K562 (cell line): ENCODE data around the gene NES. TPM values are rescaled to one million over a fixed set of nuclear protein-coding genes. Genes with fewer than 3 reads are reported as not detected.

Experiments
- ATAC-seq: fragments of 200-7000 bp; cut with Tn5 transposase; 3 replicates; pipeline ENCODE4 v1.9.1; 2020; ENCODE audit warnings: moderate library complexity
- BruUV-seq: library from RNA; stranded (reverse); fragments of 400-500 nt; replicated peaks from 2 replicates; lab custom pipeline; 2021; lab: Mats Ljungman, UMichigan
- CTCF ChIA-PET: fragments of 300-600 bp; formaldehyde crosslinking; extraction: SDS; loops from one replicate; lab custom pipeline; 2021; ENCODE audit warnings: low intra/inter-chr PET ratio; lab: Yijun Ruan, JAX
- POLR2A ChIA-PET: fragments of 300-600, 350-650 bp; sonication (Branson Sonifier 250); formaldehyde crosslinking; extraction: SDS; loops from one replicate; lab custom pipeline; 2021; ENCODE audit warnings: antibody characterized with exemption, inconsistent platforms; lab: Yijun Ruan, JAX
- DNase-seq, 4 experiments: peaks; one replicate each; pipeline versions ENCODE4 v3.0.0 to v3.0.0-alpha.2; 2011 to 2018; ENCODE audit warnings: low spot score in 3 of 4, mixed read lengths in 3 of 4; ENCODE audit errors: extremely low read depth in 1 of 4
- FAIRE-seq: peaks from 2 replicates; lab custom pipeline; 2011; peaks lifted over from hg19 to GRCh38; lab: Jason Lieb, UNC
- H2AFZ ChIP-seq: 2 replicates; pipeline ENCODE4 v1.6.0; 2011; ENCODE audit warnings: low read depth, low read length, control low read depth, inconsistent platforms
- H3K27ac ChIP-seq: fragments of 200-600 bp; 3 replicates; pipeline ENCODE4 v1.8.0; 2011; ENCODE audit warnings: low read depth, mild to moderate bottlenecking, control low read depth, inconsistent platforms, low read length, moderate library complexity, mixed read lengths; ENCODE audit errors: extremely low read depth
- H3K27me3 ChIP-seq, 2 experiments: fragments of 300-600 bp in 1 of 2; 2 replicates in 1 of 2; 3 replicates in 1 of 2; pipeline versions ENCODE4 v1.6.0 to v1.8.0; 2011; ENCODE audit warnings: inconsistent platforms in 2 of 2, low read length in 2 of 2, mild to moderate bottlenecking in 1 of 2, mixed read lengths in 1 of 2, moderate library complexity in 1 of 2; ENCODE audit not compliant: control insufficient read depth in 2 of 2, insufficient read depth in 2 of 2
- H3K36me3 ChIP-seq: fragments of 300-600 bp; 3 replicates; pipeline ENCODE4 v1.8.0; 2011; ENCODE audit warnings: mild to moderate bottlenecking, low read length, inconsistent platforms; ENCODE audit not compliant: control insufficient read depth, insufficient read depth
- H3K4me1 ChIP-seq, 2 experiments: fragments of 200-600 bp in 1 of 2; replicated peaks in 1 of 2; 2 replicates in 1 of 2; 3 replicates in 1 of 2; pipeline versions ENCODE4 v1.5.1 to v1.8.0; 2011; ENCODE audit warnings: inconsistent platforms in 2 of 2, low read length in 2 of 2, mild to moderate bottlenecking in 1 of 2, mixed read lengths in 1 of 2, moderate library complexity in 1 of 2; ENCODE audit not compliant: control insufficient read depth in 2 of 2, insufficient read depth in 2 of 2
- H3K4me2 ChIP-seq: 2 replicates; pipeline ENCODE4 v1.6.1; 2011; ENCODE audit warnings: low read length, control low read depth, inconsistent platforms, mixed read lengths; ENCODE audit not compliant: insufficient read depth
- H3K4me3 ChIP-seq: fragments of 200-600 bp; sonication (generic), shearing (Covaris generic); 2 replicates; pipeline ENCODE4 v1.5.1; 2016; ENCODE audit warnings: control low read depth, inconsistent platforms
- H3K79me2 ChIP-seq: fragments of 200-600 bp; 3 replicates; pipeline ENCODE4 v1.8.0; 2011; ENCODE audit warnings: low read length, inconsistent platforms; ENCODE audit not compliant: control insufficient read depth, insufficient read depth
- H3K9ac ChIP-seq, 2 experiments: 2 replicates each; pipeline versions ENCODE4 v1.6.0 to v1.6.1; 2011; ENCODE audit warnings: low read depth in 2 of 2, low read length in 2 of 2, control low read depth in 1 of 2, inconsistent platforms in 1 of 2, mild to moderate bottlenecking in 1 of 2, mixed read lengths in 1 of 2; ENCODE audit not compliant: insufficient read depth in 1 of 2
- H3K9me1 ChIP-seq: one replicate; pipeline ENCODE4 v1.6.0; 2011; ENCODE audit warnings: inconsistent platforms, mild to moderate bottlenecking, low read length, moderate library complexity; ENCODE audit not compliant: control insufficient read depth, insufficient read depth
- H3K9me3 ChIP-seq: replicated peaks from 2 replicates; pipeline ENCODE4 v1.5.1; 2011; ENCODE audit warnings: low read depth, low read length, inconsistent platforms; ENCODE audit not compliant: control insufficient read depth, insufficient read depth
- H4K20me1 ChIP-seq: replicated peaks from 2 replicates; pipeline ENCODE4 v1.6.1; 2011; ENCODE audit warnings: low read length, inconsistent platforms, mixed read lengths; ENCODE audit not compliant: control insufficient read depth, insufficient read depth
- CBFA2T3 ChIP-seq: fragments of 450-650 bp; IDR thresholded peaks from 2 replicates; pipeline ENCODE4 v1.6.1; 2017
- FOS ChIP-seq: IDR thresholded peaks from 3 replicates; pipeline ENCODE4 v1.6.1; 2011; ENCODE audit not compliant: insufficient read length; ENCODE audit errors: extremely low read depth
- GATAD2B ChIP-seq: fragments of 450-650 bp; IDR thresholded peaks from 2 replicates; pipeline ENCODE4 v1.6.1; 2017; ENCODE audit warnings: mild to moderate bottlenecking, borderline replicate concordance
- PHF20 ChIP-seq: fragments of 450-650 bp; IDR thresholded peaks from 2 replicates; pipeline ENCODE4 v1.6.1; 2018; ENCODE audit not compliant: partially characterized antibody
- TSHZ1 ChIP-seq: fragments of 250-450 bp; sonication (Bioruptor Pico); IDR thresholded peaks from 2 replicates; pipeline ENCODE4 v1.4.0; 2020; ENCODE audit warnings: mild to moderate bottlenecking, moderate library complexity
- ZBTB7A ChIP-seq: IDR thresholded peaks from 2 replicates; pipeline ENCODE4 v1.6.1; 2011; ENCODE audit warnings: low read depth, mild to moderate bottlenecking, low read length, moderate library complexity, borderline replicate concordance; ENCODE audit not compliant: control insufficient read depth
- ZFP1 ChIP-seq: fragments of 450-650 bp; formaldehyde crosslinking; IDR thresholded peaks from 2 replicates; pipeline ENCODE4 v1.4.0; 2020; ENCODE audit warnings: mild to moderate bottlenecking, mixed read lengths
- ZNF224 ChIP-seq: sonication (generic); formaldehyde crosslinking; IDR thresholded peaks from 2 replicates; pipeline ENCODE4 v1.8.0; 2022; ENCODE audit warnings: mild to moderate bottlenecking, missing genetic modification reagents
- ZNF316 ChIP-seq: fragments of 450-650 bp; IDR thresholded peaks from 2 replicates; pipeline ENCODE4 v1.6.1; 2016
- WGBS: fragments of 100-300 bp; shearing (Covaris generic); methylation state at CpG from one replicate; pipeline ENCODE4 v1.1.6; 2016; ENCODE audit warnings: low coverage, mixed read lengths; ENCODE audit not compliant: insufficient coverage; ENCODE audit errors: missing lambda C conversion rate; 5-methylcytosine and 5-hydroxymethylcytosine counted together
- in situ Hi-C: fragments of 300-500 bp; cut with MboI; formaldehyde crosslinking; loops from 4 replicates; pipeline ENCODE4 v1.15.0; 2018; ENCODE audit warnings: inconsistent platforms, mixed read lengths
- intact Hi-C: fragments of 100-400 bp; cut with micrococcal nuclease; formaldehyde crosslinking; loops from 2 replicates; pipeline ENCODE4 v1.14.2; 2022
- polyA plus RNA-seq, 8 experiments: library from polyadenylated mRNA; depleted of rRNA in 4 of 8; stranded (reverse) in 5 of 8; unstranded in 3 of 8; fragments of >200 nt; fragmentation: Nextera tagmentation in 2 of 8; fragmentation: Illumina TruSeq in 1 of 8; extraction: Ambion mirVana in 2 of 8; extraction: Trizol in 1 of 8; gene quantifications; 2 replicates each; pipeline versions ENCODE4 v1.2.1 to v1.2.3, GENCODE V29; 2011 to 2014; ENCODE audit warnings: inconsistent platforms in 1 of 8, missing spikeins in 1 of 8
- total RNA-seq, 7 experiments: library from RNA; depleted of rRNA in 6 of 7; stranded (reverse); fragments of >200 nt in 6 of 7; fragmentation: Illumina TruSeq in 2 of 7; extraction: Trizol in 2 of 7; gene quantifications; 2 replicates each; pipeline versions ENCODE4 v1.2.1 to v1.2.3, GENCODE V29; 2011 to 2021; ENCODE audit warnings: low replicate concordance in 1 of 7
- TF ChIP-seq, protein P1 (sequence below): fragments of 200-800 bp; sonication (Bioruptor generic); IDR thresholded peaks from 2 replicates; pipeline ENCODE4 v1.6.1; 2017; ENCODE audit warnings: missing genetic modification characterization, missing compliant biosample characterization
- TF ChIP-seq, protein P2 (sequence below): sonication (generic); formaldehyde crosslinking; IDR thresholded peaks from 2 replicates; pipeline ENCODE4 v1.4.0; 2020; ENCODE audit warnings: mild to moderate bottlenecking, missing genetic modification reagents

NES gene
- total and polyA plus RNA-seq, 9 of the 15 experiments (the other 6 are each of a cell fraction or from before 2014, with no cell fraction given), result 0.10 to 8.6 (median 4.2) TPM

DNA sequence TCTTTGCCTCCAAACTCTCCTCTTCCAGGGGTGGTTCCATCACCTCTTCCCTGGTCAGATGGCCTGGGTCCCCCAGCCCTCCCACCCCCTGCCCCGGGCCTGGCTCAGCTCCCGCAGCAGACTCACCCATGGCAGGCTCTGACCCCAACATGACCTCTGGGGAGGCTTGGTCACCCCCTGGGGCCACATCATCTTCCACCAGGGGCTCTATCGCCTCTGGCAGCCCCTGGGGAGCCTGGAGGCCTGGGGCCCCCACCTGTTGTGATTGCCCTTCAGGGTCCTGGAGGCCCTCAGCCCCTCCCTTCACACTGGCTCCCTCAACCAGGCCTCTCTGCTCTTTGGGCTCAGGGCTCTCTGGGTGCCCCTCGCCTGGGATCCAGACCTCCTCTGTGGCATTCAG is 6.4 kb downstream of the NES start:
- H3K36me3 ChIP-seq, result no peaks in the 10 kb centered on the region
- no peak for FAIRE-seq
- no peak for TF ChIP-seq ZFP1 (CRISPR knock-in tag)
- TF ChIP-seq FOS, result no peak
- TF ChIP-seq ZBTB7A, result peak; percentile 48; the same call in 1 of the 2 replicates
- TF ChIP-seq, protein P1, sequence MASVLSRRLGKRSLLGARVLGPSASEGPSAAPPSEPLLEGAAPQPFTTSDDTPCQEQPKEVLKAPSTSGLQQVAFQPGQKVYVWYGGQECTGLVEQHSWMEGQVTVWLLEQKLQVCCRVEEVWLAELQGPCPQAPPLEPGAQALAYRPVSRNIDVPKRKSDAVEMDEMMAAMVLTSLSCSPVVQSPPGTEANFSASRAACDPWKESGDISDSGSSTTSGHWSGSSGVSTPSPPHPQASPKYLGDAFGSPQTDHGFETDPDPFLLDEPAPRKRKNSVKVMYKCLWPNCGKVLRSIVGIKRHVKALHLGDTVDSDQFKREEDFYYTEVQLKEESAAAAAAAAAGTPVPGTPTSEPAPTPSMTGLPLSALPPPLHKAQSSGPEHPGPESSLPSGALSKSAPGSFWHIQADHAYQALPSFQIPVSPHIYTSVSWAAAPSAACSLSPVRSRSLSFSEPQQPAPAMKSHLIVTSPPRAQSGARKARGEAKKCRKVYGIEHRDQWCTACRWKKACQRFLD (CRISPR knock-in tag), result no peak
- no peak for TF ChIP-seq TSHZ1
- no peak for TF ChIP-seq GATAD2B
- TF ChIP-seq, protein P2, sequence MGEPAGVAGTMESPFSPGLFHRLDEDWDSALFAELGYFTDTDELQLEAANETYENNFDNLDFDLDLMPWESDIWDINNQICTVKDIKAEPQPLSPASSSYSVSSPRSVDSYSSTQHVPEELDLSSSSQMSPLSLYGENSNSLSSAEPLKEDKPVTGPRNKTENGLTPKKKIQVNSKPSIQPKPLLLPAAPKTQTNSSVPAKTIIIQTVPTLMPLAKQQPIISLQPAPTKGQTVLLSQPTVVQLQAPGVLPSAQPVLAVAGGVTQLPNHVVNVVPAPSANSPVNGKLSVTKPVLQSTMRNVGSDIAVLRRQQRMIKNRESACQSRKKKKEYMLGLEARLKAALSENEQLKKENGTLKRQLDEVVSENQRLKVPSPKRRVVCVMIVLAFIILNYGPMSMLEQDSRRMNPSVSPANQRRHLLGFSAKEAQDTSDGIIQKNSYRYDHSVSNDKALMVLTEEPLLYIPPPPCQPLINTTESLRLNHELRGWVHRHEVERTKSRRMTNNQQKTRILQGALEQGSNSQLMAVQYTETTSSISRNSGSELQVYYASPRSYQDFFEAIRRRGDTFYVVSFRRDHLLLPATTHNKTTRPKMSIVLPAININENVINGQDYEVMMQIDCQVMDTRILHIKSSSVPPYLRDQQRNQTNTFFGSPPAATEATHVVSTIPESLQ (CRISPR knock-in tag), result no peak
- TF ChIP-seq PHF20, result no peak
- peak; percentile 40; the same call in 1 of the 2 replicates for TF ChIP-seq CBFA2T3
- no peak for TF ChIP-seq ZNF224 (CRISPR knock-in tag)
- no peak for TF ChIP-seq ZNF316
- TF ChIP-seq, all 486 proteins: peak for 2
- Histone ChIP-seq H3K4me1 (peaks cover 13 to 73% of the 10 kb centered on the region in 2 experiments; a peak in 4 of 5 replicates), H2AFZ (no peak overlapping the region), H4K20me1 (no peaks in the 10 kb centered on the region), H3K27ac (no peak overlapping the region), H3K4me3 (no peak overlapping the region), H3K79me2 (no peaks in the 10 kb centered on the region), H3K9me1 (no peaks in the 10 kb centered on the region), H3K4me2 (no peak overlapping the region), H3K9me3 (no peaks in the 10 kb centered on the region), H3K27me3 (no peaks in the 10 kb centered on the region), H3K9ac (peak overlapping the region in 1 of 2 experiments; percentile 87; a peak in 2 of 4 replicates)
- no peak for ATAC-seq
- ChIA-PET POLR2A (interaction anchor here (0.6 to 2.9 kb wide), 2 partner anchors 9 to 289 kb away, joined by 3 to 18 read pairs; no protein-coding TSS in a partner anchor), CTCF (no interaction called here)
- intact Hi-C loops, result no loop called here
- in situ Hi-C loops, result no loop called here
- WGBS, result 26% methylated on average over 3 of the region's 4 CpGs
- peak in 2 of 4 experiments; percentile 42 to 57 for DNase-seq
- BruUV-seq, result no TSS peak
